Gastroesophageal sphincter (tissue), 3 donors: ENCODE data around the gene KLF2.
"Not testable (repeated sequence)": the region's sequence is repeated elsewhere in the genome, so short reads cannot be mapped to it uniquely, and the experiment has no call there.

ENCODE experiments used
- EP300 ChIP-seq: sonication (generic); formaldehyde crosslinking; IDR thresholded peaks from one replicate; pipeline ENCODE4 v1.6.1; 2017; ENCODE audit warnings: antibody characterized with exemption, mild to moderate bottlenecking
- POLR2A ChIP-seq, 2 donors: fragments of 450-650 bp; IDR thresholded peaks; one replicate each; pipeline ENCODE4 v1.6.1; 2017; ENCODE audit warnings: antibody characterized with exemption in 2 of 2, mild to moderate bottlenecking in 2 of 2, moderate library complexity in 1 of 2
- POLR2AphosphoS5 ChIP-seq: sonication (generic); formaldehyde crosslinking; IDR thresholded peaks from one replicate; pipeline ENCODE4 v1.6.1; 2017; ENCODE audit warnings: antibody characterized with exemption
- TF ChIP-seq, protein P1 (sequence below), 4 experiments: fragments of 200-600 bp in 2 of 4; fragments of 450-650 bp in 2 of 4; sonication (generic) in 1 of 4; IDR thresholded peaks; one replicate each; pipeline ENCODE4 v1.5.1; 2017 to 2019; ENCODE audit warnings: antibody characterized with exemption in 4 of 4, mild to moderate bottlenecking in 2 of 4, moderate library complexity in 2 of 4

DNA sequence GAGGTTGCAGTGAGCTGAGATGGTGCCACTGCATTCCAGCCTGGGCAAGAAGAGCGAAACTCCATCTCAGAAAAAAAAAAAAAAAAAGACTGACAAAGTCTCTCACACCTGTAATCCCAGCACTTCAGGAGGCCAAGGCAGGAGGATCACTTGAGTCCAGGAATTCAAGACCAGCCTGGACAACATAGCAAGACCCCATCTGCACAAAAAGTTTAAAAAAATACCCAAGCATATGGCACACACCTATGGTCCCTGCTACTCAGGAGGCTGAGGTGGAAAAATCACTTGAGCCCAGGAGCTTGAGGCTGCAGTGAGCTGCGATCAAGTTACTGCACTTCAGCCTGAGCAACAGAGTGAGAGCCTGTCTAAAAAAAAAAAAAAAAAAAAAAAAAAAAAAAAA, 20.1 kb upstream of the KLF2 start:
- TF ChIP-seq POLR2AphosphoS5; EP300; POLR2A (IDR thresholded peaks at IDR 0.05): not testable (repeated sequence)
- TF ChIP-seq, protein P1, sequence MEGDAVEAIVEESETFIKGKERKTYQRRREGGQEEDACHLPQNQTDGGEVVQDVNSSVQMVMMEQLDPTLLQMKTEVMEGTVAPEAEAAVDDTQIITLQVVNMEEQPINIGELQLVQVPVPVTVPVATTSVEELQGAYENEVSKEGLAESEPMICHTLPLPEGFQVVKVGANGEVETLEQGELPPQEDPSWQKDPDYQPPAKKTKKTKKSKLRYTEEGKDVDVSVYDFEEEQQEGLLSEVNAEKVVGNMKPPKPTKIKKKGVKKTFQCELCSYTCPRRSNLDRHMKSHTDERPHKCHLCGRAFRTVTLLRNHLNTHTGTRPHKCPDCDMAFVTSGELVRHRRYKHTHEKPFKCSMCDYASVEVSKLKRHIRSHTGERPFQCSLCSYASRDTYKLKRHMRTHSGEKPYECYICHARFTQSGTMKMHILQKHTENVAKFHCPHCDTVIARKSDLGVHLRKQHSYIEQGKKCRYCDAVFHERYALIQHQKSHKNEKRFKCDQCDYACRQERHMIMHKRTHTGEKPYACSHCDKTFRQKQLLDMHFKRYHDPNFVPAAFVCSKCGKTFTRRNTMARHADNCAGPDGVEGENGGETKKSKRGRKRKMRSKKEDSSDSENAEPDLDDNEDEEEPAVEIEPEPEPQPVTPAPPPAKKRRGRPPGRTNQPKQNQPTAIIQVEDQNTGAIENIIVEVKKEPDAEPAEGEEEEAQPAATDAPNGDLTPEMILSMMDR (IDR thresholded peaks at IDR 0.05) = not testable (repeated sequence)
